PC-9 (cell line): ENCODE results near the gene KATNIP.

ENCODE experiments used
- EZH2 ChIP-seq: fragments of 200-600 bp; sonication (generic); IDR thresholded peaks from 2 replicates; pipeline ENCODE4 v1.8.0; 2017; ENCODE audit warnings: antibody characterized with exemption, low read depth
- TF ChIP-seq, protein P1 (sequence below): fragments of 200-600 bp; sonication (generic); conservative IDR thresholded peaks from 2 replicates; pipeline ENCODE4 v1.6.1; 2017; ENCODE audit warnings: mixed run types, antibody characterized with exemption, mild to moderate bottlenecking, moderate library complexity

DNA sequence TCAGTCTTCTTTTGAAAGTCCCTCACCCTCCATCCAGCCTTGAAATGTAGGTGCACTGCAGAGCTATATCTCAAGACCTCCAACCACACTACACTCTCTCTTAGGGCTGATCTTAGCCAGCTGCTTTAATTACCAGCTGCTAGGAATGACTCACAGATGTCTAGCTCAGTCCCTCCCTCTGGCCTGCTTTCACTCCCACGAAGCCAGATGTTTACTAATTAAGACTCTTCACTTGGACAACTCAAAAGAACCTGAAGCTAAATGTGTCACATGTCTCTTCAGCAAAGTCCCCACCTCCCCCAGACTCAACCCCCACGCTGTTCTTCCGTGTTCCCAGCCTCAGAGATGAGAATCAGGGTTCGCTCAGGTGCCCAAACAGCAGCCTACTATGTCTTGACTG is 2.8 kb upstream of the KATNIP start:
- TF ChIP-seq, protein P1, sequence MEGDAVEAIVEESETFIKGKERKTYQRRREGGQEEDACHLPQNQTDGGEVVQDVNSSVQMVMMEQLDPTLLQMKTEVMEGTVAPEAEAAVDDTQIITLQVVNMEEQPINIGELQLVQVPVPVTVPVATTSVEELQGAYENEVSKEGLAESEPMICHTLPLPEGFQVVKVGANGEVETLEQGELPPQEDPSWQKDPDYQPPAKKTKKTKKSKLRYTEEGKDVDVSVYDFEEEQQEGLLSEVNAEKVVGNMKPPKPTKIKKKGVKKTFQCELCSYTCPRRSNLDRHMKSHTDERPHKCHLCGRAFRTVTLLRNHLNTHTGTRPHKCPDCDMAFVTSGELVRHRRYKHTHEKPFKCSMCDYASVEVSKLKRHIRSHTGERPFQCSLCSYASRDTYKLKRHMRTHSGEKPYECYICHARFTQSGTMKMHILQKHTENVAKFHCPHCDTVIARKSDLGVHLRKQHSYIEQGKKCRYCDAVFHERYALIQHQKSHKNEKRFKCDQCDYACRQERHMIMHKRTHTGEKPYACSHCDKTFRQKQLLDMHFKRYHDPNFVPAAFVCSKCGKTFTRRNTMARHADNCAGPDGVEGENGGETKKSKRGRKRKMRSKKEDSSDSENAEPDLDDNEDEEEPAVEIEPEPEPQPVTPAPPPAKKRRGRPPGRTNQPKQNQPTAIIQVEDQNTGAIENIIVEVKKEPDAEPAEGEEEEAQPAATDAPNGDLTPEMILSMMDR: no peak
- TF ChIP-seq EZH2: no peak
